Cortex of kidney (tissue), 1 donor: Measurements from ENCODE around the gene SORT1.

Source experiments
- DNase-seq: peaks from one replicate; lab custom pipeline; 2025; lab: John Stamatoyannopoulos, UW

Gene SORT1

GRCh38 chr1:109261578-109261977, 136.1 kb downstream of the SORT1 start:
- no peak for DNase-seq

DNA sequence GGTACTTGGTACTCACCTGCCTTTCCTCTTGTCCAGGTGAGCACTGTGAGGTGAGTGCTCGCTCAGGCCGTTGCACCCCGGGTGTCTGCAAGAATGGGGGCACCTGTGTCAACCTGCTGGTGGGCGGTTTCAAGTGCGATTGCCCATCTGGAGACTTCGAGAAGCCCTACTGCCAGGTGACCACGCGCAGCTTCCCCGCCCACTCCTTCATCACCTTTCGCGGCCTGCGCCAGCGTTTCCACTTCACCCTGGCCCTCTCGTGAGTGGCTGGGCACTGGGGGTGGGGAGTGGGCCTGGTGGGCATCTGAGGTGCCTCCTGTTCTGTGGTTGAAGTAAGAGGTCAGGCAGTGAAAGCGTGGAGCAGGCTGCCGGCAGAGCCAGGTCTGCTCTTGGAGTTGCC, 136.7 kb downstream of the SORT1 start:
- no peak for DNase-seq

DNA sequence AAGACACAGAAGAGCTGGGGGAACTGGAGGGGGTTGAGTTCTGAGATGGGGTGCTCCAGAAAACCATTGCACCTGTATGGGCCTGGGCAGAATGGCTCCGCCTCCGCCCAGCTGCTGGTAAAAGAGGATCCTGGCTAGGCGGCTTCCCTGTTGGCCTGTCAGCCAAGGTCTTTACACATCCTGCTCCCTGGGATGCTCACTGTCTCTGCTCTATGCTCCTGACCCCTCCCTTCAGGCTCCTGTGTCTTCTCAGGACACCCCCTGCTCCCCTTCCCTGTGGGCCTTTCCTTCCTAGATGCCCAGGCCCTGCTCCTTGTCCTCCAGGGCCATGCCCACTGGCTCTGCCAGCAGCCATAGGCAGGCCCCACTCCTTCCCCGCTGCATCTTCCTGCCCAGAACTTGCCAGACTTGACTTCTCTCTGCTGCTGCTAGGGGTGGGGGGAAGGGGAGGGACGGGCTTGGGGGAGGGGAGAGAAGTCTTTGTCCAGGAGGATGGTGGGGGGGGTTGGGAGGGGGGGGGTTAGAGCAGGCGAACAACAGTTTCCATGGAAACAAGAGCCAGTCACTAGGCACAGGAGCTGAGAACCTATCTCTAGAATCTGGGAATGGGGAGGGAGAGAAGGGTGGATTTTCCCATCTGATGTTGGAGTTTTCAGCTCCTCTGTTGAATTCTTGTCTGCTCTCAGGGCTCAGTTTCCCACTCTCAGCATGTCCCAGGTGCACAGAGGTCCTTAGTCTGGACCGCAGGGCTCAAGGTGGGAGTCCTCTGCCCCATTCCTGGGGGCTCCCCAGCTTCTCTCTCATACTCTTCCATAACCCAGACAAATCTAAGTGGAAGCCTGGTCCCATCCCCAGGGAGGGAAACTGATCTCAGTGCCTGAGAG, 137.8 kb downstream of the SORT1 start:
- DNase-seq = no peak
